Measurements from ENCODE around the gene GALNT17.

- TF ChIP-seq, protein P1, sequence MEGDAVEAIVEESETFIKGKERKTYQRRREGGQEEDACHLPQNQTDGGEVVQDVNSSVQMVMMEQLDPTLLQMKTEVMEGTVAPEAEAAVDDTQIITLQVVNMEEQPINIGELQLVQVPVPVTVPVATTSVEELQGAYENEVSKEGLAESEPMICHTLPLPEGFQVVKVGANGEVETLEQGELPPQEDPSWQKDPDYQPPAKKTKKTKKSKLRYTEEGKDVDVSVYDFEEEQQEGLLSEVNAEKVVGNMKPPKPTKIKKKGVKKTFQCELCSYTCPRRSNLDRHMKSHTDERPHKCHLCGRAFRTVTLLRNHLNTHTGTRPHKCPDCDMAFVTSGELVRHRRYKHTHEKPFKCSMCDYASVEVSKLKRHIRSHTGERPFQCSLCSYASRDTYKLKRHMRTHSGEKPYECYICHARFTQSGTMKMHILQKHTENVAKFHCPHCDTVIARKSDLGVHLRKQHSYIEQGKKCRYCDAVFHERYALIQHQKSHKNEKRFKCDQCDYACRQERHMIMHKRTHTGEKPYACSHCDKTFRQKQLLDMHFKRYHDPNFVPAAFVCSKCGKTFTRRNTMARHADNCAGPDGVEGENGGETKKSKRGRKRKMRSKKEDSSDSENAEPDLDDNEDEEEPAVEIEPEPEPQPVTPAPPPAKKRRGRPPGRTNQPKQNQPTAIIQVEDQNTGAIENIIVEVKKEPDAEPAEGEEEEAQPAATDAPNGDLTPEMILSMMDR (conservative IDR thresholded peaks at IDR 0.05; ENCODE audit: low read depth, low read length), result no peak
- TF ChIP-seq EZH2 (IDR thresholded peaks at IDR 0.05; ENCODE audit: low read length, unreplicated experiment) (no peak), EZH2phosphoT487 (IDR thresholded peaks at IDR 0.05; ENCODE audit: borderline replicate concordance, low read length) (no peak)
Measured at GRCh38 chr7:71325151-71325550, 193.2 kb downstream of the GALNT17 start.
